Adrenal gland (tissue), 5 donors: Measurements from ENCODE around the gene SNX25.

Experiments
- POLR2A ChIP-seq, 2 donors: fragments of 450-650 bp; IDR thresholded peaks; one replicate each; pipeline ENCODE4 v1.6.1; 2017; ENCODE audit warnings: antibody characterized with exemption in 2 of 2, mild to moderate bottlenecking in 2 of 2, moderate library complexity in 1 of 2
- TF ChIP-seq, protein P1 (sequence below), 6 experiments: fragments of 450-650 bp in 4 of 6; fragments of 200-600 bp in 2 of 6; sonication (generic) in 1 of 6; IDR thresholded peaks; 1 replicate in 5 of 6; 2 replicates in 1 of 6; pipeline versions ENCODE4 v1.5.1 to v1.8.0; 2016 to 2021; ENCODE audit warnings: antibody characterized with exemption in 6 of 6, mild to moderate bottlenecking in 2 of 6, moderate library complexity in 1 of 6
- donor health status: DM: no; HTN: no; CAD: no.

DNA sequence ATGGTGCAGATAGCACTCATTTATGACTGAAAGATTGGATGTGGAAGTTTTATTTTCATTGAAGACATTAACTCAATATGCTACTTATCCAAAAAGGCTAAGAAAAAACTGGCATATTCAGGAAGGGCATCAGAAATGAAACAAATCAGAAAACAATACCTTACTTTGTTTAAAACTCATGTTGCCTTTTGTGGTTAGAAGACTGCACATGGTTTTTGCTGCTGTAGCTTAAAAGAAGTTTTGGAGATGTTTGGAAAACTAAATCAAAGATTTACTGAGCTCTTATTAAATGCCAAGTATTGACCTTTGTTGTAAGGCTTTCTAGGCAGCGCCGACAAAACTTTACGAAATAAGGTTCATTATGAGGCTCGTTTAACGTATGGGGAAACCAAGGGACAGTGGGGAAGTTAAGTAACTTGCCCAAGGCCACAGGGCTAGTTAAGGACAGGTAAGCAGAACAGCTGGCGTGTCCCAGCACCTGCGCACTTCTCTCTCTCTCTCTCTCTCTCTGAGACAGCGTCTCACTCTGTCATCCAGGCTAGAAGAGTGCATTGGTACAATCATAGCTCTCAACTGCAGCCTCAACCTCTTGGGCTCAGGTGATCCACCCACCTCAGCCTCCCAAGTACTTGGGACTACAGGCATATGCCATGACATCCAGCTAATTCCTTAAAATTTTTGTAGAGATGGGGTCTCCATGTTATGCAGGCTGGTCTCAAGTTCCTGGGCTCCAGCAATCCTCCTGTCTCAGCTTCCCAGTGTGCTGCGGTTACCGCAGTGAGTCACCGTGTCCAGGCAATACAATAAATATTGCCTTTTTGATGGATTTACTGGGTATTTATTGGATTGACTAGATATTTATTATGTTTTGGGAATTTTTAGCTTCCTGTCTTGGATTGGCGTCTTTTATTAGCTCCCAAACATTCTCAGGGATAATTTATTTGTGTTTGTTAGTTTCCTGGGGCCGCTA is 170.2 kb downstream of the SNX25 start:
- TF ChIP-seq, protein P1, sequence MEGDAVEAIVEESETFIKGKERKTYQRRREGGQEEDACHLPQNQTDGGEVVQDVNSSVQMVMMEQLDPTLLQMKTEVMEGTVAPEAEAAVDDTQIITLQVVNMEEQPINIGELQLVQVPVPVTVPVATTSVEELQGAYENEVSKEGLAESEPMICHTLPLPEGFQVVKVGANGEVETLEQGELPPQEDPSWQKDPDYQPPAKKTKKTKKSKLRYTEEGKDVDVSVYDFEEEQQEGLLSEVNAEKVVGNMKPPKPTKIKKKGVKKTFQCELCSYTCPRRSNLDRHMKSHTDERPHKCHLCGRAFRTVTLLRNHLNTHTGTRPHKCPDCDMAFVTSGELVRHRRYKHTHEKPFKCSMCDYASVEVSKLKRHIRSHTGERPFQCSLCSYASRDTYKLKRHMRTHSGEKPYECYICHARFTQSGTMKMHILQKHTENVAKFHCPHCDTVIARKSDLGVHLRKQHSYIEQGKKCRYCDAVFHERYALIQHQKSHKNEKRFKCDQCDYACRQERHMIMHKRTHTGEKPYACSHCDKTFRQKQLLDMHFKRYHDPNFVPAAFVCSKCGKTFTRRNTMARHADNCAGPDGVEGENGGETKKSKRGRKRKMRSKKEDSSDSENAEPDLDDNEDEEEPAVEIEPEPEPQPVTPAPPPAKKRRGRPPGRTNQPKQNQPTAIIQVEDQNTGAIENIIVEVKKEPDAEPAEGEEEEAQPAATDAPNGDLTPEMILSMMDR (IDR thresholded peaks at IDR 0.05) = no peak
- no peak for TF ChIP-seq POLR2A (IDR thresholded peaks at IDR 0.05)
